HCT116 (cell line): ENCODE measurements around the gene PARP2.

Experiments
- CTCF ChIP-seq, 3 experiments: fragments of 200-600 bp in 1 of 3; sonication (generic) in 1 of 3; IDR thresholded peaks in 2 of 3; conservative IDR thresholded peaks in 1 of 3; 2 replicates each; pipeline ENCODE4 v1.5.1; 2012 to 2017; ENCODE audit warnings: low read depth in 2 of 3, low read length in 2 of 3, antibody characterized with exemption in 1 of 3, borderline replicate concordance in 1 of 3, control low read depth in 1 of 3, mild to moderate bottlenecking in 1 of 3, mixed read lengths in 1 of 3, mixed run types in 1 of 3, moderate library complexity in 1 of 3; ENCODE audit not compliant: insufficient read depth in 1 of 3
- EGR1 ChIP-seq: IDR thresholded peaks from 2 replicates; pipeline ENCODE4 v1.6.1; 2012; ENCODE audit warnings: low read depth
- EZH2 ChIP-seq: fragments of 200-600 bp; sonication (generic); IDR thresholded peaks from 2 replicates; pipeline ENCODE4 v1.6.1; 2017; ENCODE audit warnings: antibody characterized with exemption, mixed run types
- EZH2phosphoT487 ChIP-seq: fragments of 200-600 bp; IDR thresholded peaks from 2 replicates; pipeline ENCODE4 v1.6.1; 2018; ENCODE audit warnings: antibody characterized with exemption, borderline replicate concordance
- JUND ChIP-seq: IDR thresholded peaks from 2 replicates; pipeline ENCODE4 v1.6.1; 2012
- RAD21 ChIP-seq: IDR thresholded peaks from 2 replicates; pipeline ENCODE4 v1.6.1; 2012; ENCODE audit warnings: low read depth, mild to moderate bottlenecking
- SIN3A ChIP-seq: IDR thresholded peaks from 2 replicates; pipeline ENCODE4 v1.6.1; 2012; ENCODE audit warnings: low read depth
- SRF ChIP-seq: IDR thresholded peaks from 2 replicates; pipeline ENCODE4 v1.6.1; 2012; ENCODE audit warnings: low read depth
- ZBTB33 ChIP-seq: IDR thresholded peaks from 2 replicates; pipeline ENCODE4 v1.6.1; 2011; ENCODE audit warnings: mild to moderate bottlenecking, low read length, moderate library complexity; ENCODE audit not compliant: insufficient replicate concordance; ENCODE audit errors: extremely low read depth
- ZFX ChIP-seq: fragments of 450-650 bp; IDR thresholded peaks from 2 replicates; pipeline ENCODE4 v1.6.1; 2017
- ZNF274 ChIP-seq: fragments of 200-500 bp; sonication (Bioruptor generic); IDR thresholded peaks from 2 replicates; pipeline ENCODE4 v1.6.1; 2014; ENCODE audit warnings: mild to moderate bottlenecking, low read depth, low read length, inconsistent platforms
- TF ChIP-seq, protein P1 (sequence below): IDR thresholded peaks from 2 replicates; pipeline ENCODE4 v1.6.1; 2012
- TF ChIP-seq, protein P2 (sequence below): IDR thresholded peaks from 2 replicates; pipeline ENCODE4 v1.6.1; 2012; ENCODE audit warnings: low read depth
- TF ChIP-seq, protein P3 (sequence below): IDR thresholded peaks from 2 replicates; pipeline ENCODE4 v1.6.1; 2012

DNA sequence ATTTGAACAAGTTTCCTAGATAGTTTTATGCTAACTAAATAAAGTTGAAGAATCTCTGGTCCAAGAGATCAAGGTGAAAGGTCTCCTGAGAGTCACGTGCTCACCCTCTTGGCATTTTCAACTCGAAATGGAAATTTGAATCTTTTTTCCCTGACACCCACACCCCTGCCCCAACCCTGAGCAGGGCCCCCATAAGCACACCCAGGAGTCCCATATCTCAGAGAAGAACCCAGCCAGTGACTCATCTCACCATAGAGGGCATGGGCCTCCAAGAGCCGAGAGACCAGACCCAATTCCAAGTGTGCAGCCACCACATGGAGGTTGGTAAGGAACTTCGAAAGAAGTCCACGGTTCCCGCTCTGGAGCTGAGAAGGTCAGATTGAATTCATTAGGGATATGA lies 37.2 kb downstream of the PARP2 start:
- TF ChIP-seq EZH2 (no peak), CTCF (IDR thresholded peaks at IDR 0.05 in 2 of 3, conservative IDR thresholded peaks at IDR 0.05 in 1 of 3; ENCODE audit: borderline replicate concordance in 1 of 3, insufficient read depth in 1 of 3, low read depth in 2 of 3, low read length in 2 of 3) (no peak), SIN3A (no peak), EZH2phosphoT487 (no peak), RAD21 (no peak), ZNF274 (no peak), ZFX (no peak), EGR1 (no peak), JUND (no peak), SRF (no peak), ZBTB33 (no peak)
- TF ChIP-seq, protein P1, sequence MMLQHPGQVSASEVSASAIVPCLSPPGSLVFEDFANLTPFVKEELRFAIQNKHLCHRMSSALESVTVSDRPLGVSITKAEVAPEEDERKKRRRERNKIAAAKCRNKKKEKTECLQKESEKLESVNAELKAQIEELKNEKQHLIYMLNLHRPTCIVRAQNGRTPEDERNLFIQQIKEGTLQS = no peak
- TF ChIP-seq, protein P2, sequence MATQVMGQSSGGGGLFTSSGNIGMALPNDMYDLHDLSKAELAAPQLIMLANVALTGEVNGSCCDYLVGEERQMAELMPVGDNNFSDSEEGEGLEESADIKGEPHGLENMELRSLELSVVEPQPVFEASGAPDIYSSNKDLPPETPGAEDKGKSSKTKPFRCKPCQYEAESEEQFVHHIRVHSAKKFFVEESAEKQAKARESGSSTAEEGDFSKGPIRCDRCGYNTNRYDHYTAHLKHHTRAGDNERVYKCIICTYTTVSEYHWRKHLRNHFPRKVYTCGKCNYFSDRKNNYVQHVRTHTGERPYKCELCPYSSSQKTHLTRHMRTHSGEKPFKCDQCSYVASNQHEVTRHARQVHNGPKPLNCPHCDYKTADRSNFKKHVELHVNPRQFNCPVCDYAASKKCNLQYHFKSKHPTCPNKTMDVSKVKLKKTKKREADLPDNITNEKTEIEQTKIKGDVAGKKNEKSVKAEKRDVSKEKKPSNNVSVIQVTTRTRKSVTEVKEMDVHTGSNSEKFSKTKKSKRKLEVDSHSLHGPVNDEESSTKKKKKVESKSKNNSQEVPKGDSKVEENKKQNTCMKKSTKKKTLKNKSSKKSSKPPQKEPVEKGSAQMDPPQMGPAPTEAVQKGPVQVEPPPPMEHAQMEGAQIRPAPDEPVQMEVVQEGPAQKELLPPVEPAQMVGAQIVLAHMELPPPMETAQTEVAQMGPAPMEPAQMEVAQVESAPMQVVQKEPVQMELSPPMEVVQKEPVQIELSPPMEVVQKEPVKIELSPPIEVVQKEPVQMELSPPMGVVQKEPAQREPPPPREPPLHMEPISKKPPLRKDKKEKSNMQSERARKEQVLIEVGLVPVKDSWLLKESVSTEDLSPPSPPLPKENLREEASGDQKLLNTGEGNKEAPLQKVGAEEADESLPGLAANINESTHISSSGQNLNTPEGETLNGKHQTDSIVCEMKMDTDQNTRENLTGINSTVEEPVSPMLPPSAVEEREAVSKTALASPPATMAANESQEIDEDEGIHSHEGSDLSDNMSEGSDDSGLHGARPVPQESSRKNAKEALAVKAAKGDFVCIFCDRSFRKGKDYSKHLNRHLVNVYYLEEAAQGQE = no peak
- TF ChIP-seq, protein P3, sequence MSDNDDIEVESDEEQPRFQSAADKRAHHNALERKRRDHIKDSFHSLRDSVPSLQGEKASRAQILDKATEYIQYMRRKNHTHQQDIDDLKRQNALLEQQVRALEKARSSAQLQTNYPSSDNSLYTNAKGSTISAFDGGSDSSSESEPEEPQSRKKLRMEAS = no peak
